HepG2 (cell line): Measurements from ENCODE around the gene ZNF71. TPM values are rescaled to one million over a fixed set of nuclear protein-coding genes. Genes with fewer than 3 reads are reported as not detected.

Experiments
- ATAC-seq: fragments of 200-7000 bp; cut with Tn5 transposase; 3 replicates; pipeline ENCODE4 v1.9.1; 2020; ENCODE audit warnings: mild to moderate bottlenecking, moderate library complexity
- BruUV-seq: library from RNA; stranded (reverse); fragments of 400-500 nt; replicated peaks from 2 replicates; lab custom pipeline; 2021; lab: Mats Ljungman, UMichigan
- CTCF ChIA-PET: fragments of 300-600 bp; formaldehyde crosslinking; extraction: SDS; loops from one replicate; lab custom pipeline; 2021; ENCODE audit warnings: low total read pairs, inconsistent platforms, low intra/inter-chr PET ratio; lab: Yijun Ruan, JAX
- POLR2A ChIA-PET: fragments of 350-600 bp; sonication (Branson Sonifier 250); formaldehyde crosslinking; loops from one replicate; lab custom pipeline; 2020; ENCODE audit warnings: antibody characterized with exemption, inconsistent platforms; lab: Yijun Ruan, JAX
- DNase-seq: peaks from one replicate; pipeline ENCODE4 v3.0.0-alpha.2; 2015; ENCODE audit warnings: low spot score
- FAIRE-seq: peaks from 3 replicates; lab custom pipeline; 2011; peaks lifted over from hg19 to GRCh38; lab: Jason Lieb, UNC
- H2AFZ ChIP-seq: one replicate; pipeline ENCODE4 v1.6.1; 2011; ENCODE audit warnings: low read length, inconsistent platforms
- H3K27ac ChIP-seq: fragments of 300-600 bp; 3 replicates; pipeline ENCODE4 v1.8.0; 2011; ENCODE audit warnings: mixed run types, mild to moderate bottlenecking, mixed read lengths, low read length, inconsistent platforms; ENCODE audit not compliant: insufficient read depth; ENCODE audit errors: extremely low read length
- H3K27me3 ChIP-seq, 2 experiments: fragments of 200-600 bp in 1 of 2; 2 replicates in 1 of 2; 3 replicates in 1 of 2; pipeline versions ENCODE4 v1.6.0 to v1.8.0; 2011; ENCODE audit warnings: low read length in 2 of 2, mild to moderate bottlenecking in 2 of 2, moderate library complexity in 2 of 2, inconsistent platforms in 1 of 2; ENCODE audit not compliant: insufficient read depth in 2 of 2, control insufficient read depth in 1 of 2
- H3K36me3 ChIP-seq, 2 experiments: fragments of 200-600 bp in 1 of 2; replicated peaks in 1 of 2; 2 replicates in 1 of 2; 3 replicates in 1 of 2; pipeline versions ENCODE4 v1.5.1 to v1.8.0; 2011; ENCODE audit warnings: low read length in 2 of 2, inconsistent platforms in 1 of 2; ENCODE audit not compliant: insufficient read depth in 2 of 2, control insufficient read depth in 1 of 2
- H3K4me1 ChIP-seq: 2 replicates; pipeline ENCODE4 v1.5.1; 2012; ENCODE audit warnings: low read length, inconsistent platforms; ENCODE audit not compliant: insufficient read depth
- H3K4me2 ChIP-seq: 2 replicates; pipeline ENCODE4 v1.6.0; 2011; ENCODE audit warnings: low read depth, low read length, inconsistent platforms
- H3K4me3 ChIP-seq, 3 experiments: fragments of 200-600 bp in 1 of 3; sonication (generic), shearing (Covaris generic) in 1 of 3; replicated peaks in 1 of 3; 2 replicates each; pipeline ENCODE4 v1.5.1; 2011 to 2016; ENCODE audit warnings: low read length in 3 of 3, inconsistent platforms in 2 of 3, low read depth in 2 of 3, mild to moderate bottlenecking in 2 of 3, control low read depth in 1 of 3, mixed read lengths in 1 of 3; ENCODE audit not compliant: insufficient read depth in 1 of 3
- H3K79me2 ChIP-seq: one replicate; pipeline ENCODE4 v1.6.1; 2011; ENCODE audit warnings: low read length, inconsistent platforms; ENCODE audit not compliant: insufficient read depth
- H3K9ac ChIP-seq: 2 replicates; pipeline ENCODE4 v1.6.0; 2011; ENCODE audit warnings: mild to moderate bottlenecking, low read depth, low read length, inconsistent platforms; ENCODE audit not compliant: insufficient read depth
- H3K9me3 ChIP-seq: 2 replicates; pipeline ENCODE4 v1.5.1; 2012; ENCODE audit warnings: mild to moderate bottlenecking, low read length
- H4K20me1 ChIP-seq: 2 replicates; pipeline ENCODE4 v1.6.0; 2011; ENCODE audit warnings: inconsistent platforms, mild to moderate bottlenecking, low read length, moderate library complexity; ENCODE audit not compliant: insufficient read depth
- ATF7 ChIP-seq, 2 experiments: fragments of 450-650 bp in 1 of 2; sonication (generic) in 1 of 2; formaldehyde crosslinking in 1 of 2; IDR thresholded peaks; 2 replicates each; pipeline versions ENCODE4 v1.4.0 to v1.6.1; 2016 to 2020; ENCODE audit warnings: antibody characterized with exemption in 1 of 2, mild to moderate bottlenecking in 1 of 2, missing genetic modification reagents in 1 of 2
- NR2C2 ChIP-seq: sonication (generic); formaldehyde crosslinking; IDR thresholded peaks from 2 replicates; pipeline ENCODE4 v1.4.0; 2020; ENCODE audit warnings: missing genetic modification reagents, mild to moderate bottlenecking, moderate library complexity, borderline replicate concordance
- ZBTB26 ChIP-seq: IDR thresholded peaks from 2 replicates; pipeline ENCODE4 v1.6.1; 2016; ENCODE audit warnings: missing compliant biosample characterization, missing genetic modification reagents, borderline replicate concordance
- ZBTB46 ChIP-seq: sonication (generic); formaldehyde crosslinking; IDR thresholded peaks from 2 replicates; pipeline ENCODE4 v1.4.0; 2020; ENCODE audit warnings: mild to moderate bottlenecking, missing genetic modification reagents, borderline replicate concordance
- ZMYM4 ChIP-seq: sonication (generic); formaldehyde crosslinking; IDR thresholded peaks from 2 replicates; pipeline ENCODE4 v1.8.1; 2023; ENCODE audit warnings: mild to moderate bottlenecking, missing genetic modification reagents
- ZNF276 ChIP-seq: sonication (generic); formaldehyde crosslinking; IDR thresholded peaks from 2 replicates; pipeline ENCODE4 v1.4.0; 2020; ENCODE audit warnings: mild to moderate bottlenecking, low read depth, missing genetic modification reagents
- ZNF646 ChIP-seq: sonication (generic); formaldehyde crosslinking; IDR thresholded peaks from 2 replicates; pipeline ENCODE4 v1.9.0; 2021; ENCODE audit warnings: mild to moderate bottlenecking, missing genetic modification reagents
- ZNF713 ChIP-seq: sonication (generic); formaldehyde crosslinking; IDR thresholded peaks from 2 replicates; pipeline ENCODE4 v1.4.0; 2020; ENCODE audit warnings: mild to moderate bottlenecking, missing genetic modification reagents
- ZNF800 ChIP-seq: sonication (generic); formaldehyde crosslinking; IDR thresholded peaks from 2 replicates; pipeline ENCODE4 v1.4.0; 2020; ENCODE audit warnings: missing genetic modification reagents
- WGBS: methylation state at CpG from one replicate; pipeline ENCODE4 v1.1.6; 2017; ENCODE audit warnings: low lambda C conversion rate; 5-methylcytosine and 5-hydroxymethylcytosine counted together
- in situ Hi-C: cut with HindIII; loops from 2 replicates; pipeline ENCODE4 v1.10.0; 2017; ENCODE audit warnings: low pct_unique_long_range_greater_than_20kb; ENCODE audit not compliant: extremely low pct_ligation_motif_present
- intact Hi-C: fragments of 100-400 bp; cut with micrococcal nuclease; formaldehyde crosslinking; loops from one replicate; pipeline ENCODE4 v1.10.0; 2022; ENCODE audit not compliant: unreplicated experiment
- polyA plus RNA-seq, 8 experiments: library from polyadenylated mRNA; depleted of rRNA in 3 of 8; stranded (reverse) in 7 of 8; unstranded in 1 of 8; fragments of >200 nt; fragmentation: Illumina TruSeq in 4 of 8; extraction: Trizol in 4 of 8; gene quantifications; 2 replicates each; pipeline versions ENCODE4 v1.2.1 to v1.2.3, GENCODE V29; 2011 to 2016; ENCODE audit warnings: low read depth in 4 of 8, missing spikeins in 1 of 8, mixed read lengths in 1 of 8; ENCODE audit not compliant: insufficient read depth in 1 of 8
- total RNA-seq, 5 experiments: library from RNA; depleted of rRNA; stranded (reverse); fragments of >200 nt; fragmentation: Illumina TruSeq; extraction: Trizol; gene quantifications; 2 replicates each; pipeline ENCODE4 v1.2.3, GENCODE V29; 2016; ENCODE audit warnings: low read depth in 1 of 5

Gene ZNF71
- total and polyA plus RNA-seq, 2 of the 13 experiments (the other 11 are each of a cell fraction or from before 2014, with no cell fraction given) = 2.2 to 4.4 TPM

GRCh38 chr19:56554272-56554869 is 40.7 kb upstream of the ZNF71 start:
- H3K27ac ChIP-seq = no peak overlapping the region
- H3K4me1 ChIP-seq = no peaks in the 10 kb centered on the region
- H3K79me2 ChIP-seq = no peaks in the 10 kb centered on the region
- H4K20me1 ChIP-seq = no peaks in the 10 kb centered on the region
- no peak for DNase-seq
- H3K9me3 ChIP-seq = peaks cover 92% of the 10 kb centered on the region
- POLR2A ChIA-PET = no interaction called here
- intact Hi-C loops = no loop called here
- H3K36me3 ChIP-seq = no peaks in the 10 kb centered on the region
- no peak for ATAC-seq
- no peak overlapping the region for H3K4me2 ChIP-seq
- no peak for FAIRE-seq
- H3K4me3 ChIP-seq = no peak overlapping the region
- no peaks in the 10 kb centered on the region for H3K27me3 ChIP-seq
- CTCF ChIA-PET = no interaction called here
- no peak overlapping the region for H3K9ac ChIP-seq
- in situ Hi-C loops = no loop called here
- 25% methylated on average over 6 of the region's 6 CpGs for WGBS
- BruUV-seq = no TSS peak
- H2AFZ ChIP-seq = no peak overlapping the region
- TF ChIP-seq ZNF646 (CRISPR knock-in tag) = no peak
- TF ChIP-seq ZBTB46 (CRISPR knock-in tag) = no peak
- no peak for TF ChIP-seq ZNF276
- TF ChIP-seq NR2C2 (CRISPR knock-in tag) = no peak
- TF ChIP-seq ATF7 (IDR thresholded peaks at IDR 0.05) = no peak
- no peak for TF ChIP-seq ATF7 (CRISPR knock-in tag; IDR thresholded peaks at IDR 0.05)
- TF ChIP-seq ZNF713 = no peak
- no peak for TF ChIP-seq ZNF800 (CRISPR knock-in tag)
- TF ChIP-seq ZBTB26 (CRISPR knock-in tag) = no peak
- TF ChIP-seq ZMYM4 (CRISPR knock-in tag) = no peak
